ENCODE results near the gene NISCH.
A peak's percentile ranks its signal among the peaks of the same experiment; 100 is the strongest.

Gene NISCH

DNA sequence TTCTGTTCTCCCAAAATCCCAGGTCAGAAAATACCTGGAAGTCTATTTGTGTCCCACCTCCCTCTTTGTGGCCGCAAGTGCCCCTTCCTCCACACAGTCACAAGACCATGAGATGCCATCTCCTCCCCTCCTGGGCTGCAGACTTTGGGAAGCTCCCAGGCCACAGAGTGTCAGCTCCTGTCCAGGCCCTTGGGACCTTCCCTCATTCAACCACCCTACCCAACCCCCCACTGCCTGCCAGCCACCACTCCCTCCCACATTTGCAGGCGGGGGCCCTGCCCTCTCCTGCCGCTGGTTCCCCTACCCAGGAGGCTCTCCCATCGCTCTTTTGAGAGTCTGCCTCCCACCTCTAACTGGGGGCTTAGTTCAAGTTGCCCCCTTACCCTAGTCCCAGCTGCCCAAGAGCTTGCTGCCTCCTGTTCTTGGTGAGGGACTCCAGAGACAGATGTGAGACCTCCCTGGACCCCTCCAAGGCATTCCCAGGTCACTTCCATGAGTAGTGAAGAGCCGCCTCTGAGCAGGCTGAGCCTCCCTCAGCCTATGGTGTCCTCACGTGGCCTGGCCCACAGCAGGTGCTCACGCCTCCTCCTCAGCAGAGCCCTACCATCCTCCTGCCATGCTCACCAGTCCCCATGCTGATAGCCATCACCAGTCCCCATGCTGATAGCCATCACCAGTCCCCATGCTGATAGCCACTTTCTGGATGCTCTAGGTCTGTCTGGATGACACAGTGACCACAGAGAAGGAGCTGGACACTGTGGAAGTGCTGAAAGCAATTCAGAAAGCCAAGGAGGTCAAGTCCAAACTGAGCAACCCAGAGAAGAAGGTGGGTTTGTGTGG is 23.9 kb downstream of the NISCH start:
- DNase-seq (ENCODE audit: low spot score) = no peak
- in situ Hi-C loops (cut with MboI; ENCODE audit: low sequenced_read_pairs, unreplicated experiment) = no loop called here

DNA sequence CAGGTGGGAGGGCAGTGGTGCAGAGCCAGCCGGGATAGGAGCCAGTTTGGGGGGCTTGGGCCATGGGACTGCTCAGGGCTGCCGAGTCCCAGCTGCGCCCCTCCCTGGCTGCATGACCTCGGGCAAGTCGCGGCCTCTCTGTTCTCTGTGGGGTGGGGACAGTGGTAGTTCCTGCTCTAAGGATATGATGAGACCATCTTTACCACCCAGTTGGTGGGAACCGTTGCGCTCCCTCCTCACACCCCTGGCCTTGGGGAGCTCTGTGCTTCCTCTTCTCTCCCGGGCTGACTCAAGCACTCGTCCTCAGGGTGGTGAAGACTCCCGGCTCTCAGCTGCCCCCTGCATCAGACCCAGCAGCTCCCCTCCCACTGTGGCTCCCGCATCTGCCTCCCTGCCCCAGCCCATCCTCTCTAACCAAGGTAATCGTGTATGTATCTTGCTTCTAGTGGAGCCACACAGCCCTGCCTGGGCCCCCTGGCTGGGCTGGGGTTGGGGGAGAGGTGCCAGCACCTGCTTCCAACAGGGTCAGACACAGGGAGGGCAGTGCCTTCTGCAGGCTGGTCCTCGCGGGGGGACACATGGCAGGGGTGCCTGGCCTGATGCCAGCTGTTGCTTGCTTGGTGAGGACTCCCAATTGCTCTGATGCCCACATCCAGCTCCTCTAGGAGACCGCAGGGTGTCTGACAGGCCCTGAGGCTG is 24.6 kb downstream of the NISCH start:
- TF ChIP-seq, protein P1, sequence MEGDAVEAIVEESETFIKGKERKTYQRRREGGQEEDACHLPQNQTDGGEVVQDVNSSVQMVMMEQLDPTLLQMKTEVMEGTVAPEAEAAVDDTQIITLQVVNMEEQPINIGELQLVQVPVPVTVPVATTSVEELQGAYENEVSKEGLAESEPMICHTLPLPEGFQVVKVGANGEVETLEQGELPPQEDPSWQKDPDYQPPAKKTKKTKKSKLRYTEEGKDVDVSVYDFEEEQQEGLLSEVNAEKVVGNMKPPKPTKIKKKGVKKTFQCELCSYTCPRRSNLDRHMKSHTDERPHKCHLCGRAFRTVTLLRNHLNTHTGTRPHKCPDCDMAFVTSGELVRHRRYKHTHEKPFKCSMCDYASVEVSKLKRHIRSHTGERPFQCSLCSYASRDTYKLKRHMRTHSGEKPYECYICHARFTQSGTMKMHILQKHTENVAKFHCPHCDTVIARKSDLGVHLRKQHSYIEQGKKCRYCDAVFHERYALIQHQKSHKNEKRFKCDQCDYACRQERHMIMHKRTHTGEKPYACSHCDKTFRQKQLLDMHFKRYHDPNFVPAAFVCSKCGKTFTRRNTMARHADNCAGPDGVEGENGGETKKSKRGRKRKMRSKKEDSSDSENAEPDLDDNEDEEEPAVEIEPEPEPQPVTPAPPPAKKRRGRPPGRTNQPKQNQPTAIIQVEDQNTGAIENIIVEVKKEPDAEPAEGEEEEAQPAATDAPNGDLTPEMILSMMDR (IDR thresholded peaks at IDR 0.05; ENCODE audit: borderline replicate concordance, control extremely low read depth, extremely low read depth, insufficient read depth, missing control alignments) = no peak
- no peak for DNase-seq (ENCODE audit: low spot score)
- in situ Hi-C loops (cut with MboI; ENCODE audit: low sequenced_read_pairs, unreplicated experiment) = no loop called here

More for the DNA sequence above, 23.9 kb downstream of the NISCH start:
- TF ChIP-seq, protein P1 (IDR thresholded peaks at IDR 0.05; ENCODE audit: borderline replicate concordance, control extremely low read depth, extremely low read depth, insufficient read depth, missing control alignments) = no peak

GRCh38 chr3:52480768-52481715 is 25.6 kb downstream of the NISCH start:
- no peak for DNase-seq (ENCODE audit: low spot score)
- TF ChIP-seq, protein P1 (IDR thresholded peaks at IDR 0.05; ENCODE audit: borderline replicate concordance, control extremely low read depth, extremely low read depth, insufficient read depth, missing control alignments) = no peak
- in situ Hi-C loops (cut with MboI; ENCODE audit: low sequenced_read_pairs, unreplicated experiment) = no loop called here

GRCh38 chr3:52481819-52482521 is 26.6 kb downstream of the NISCH start:
- in situ Hi-C loops (cut with MboI; ENCODE audit: low sequenced_read_pairs, unreplicated experiment) = no loop called here
- DNase-seq (ENCODE audit: low spot score) = no peak
- TF ChIP-seq, protein P1 (IDR thresholded peaks at IDR 0.05; ENCODE audit: borderline replicate concordance, control extremely low read depth, extremely low read depth, insufficient read depth, missing control alignments) = peak; percentile 37

- TF ChIP-seq, protein P1 (IDR thresholded peaks at IDR 0.05; ENCODE audit: borderline replicate concordance, control extremely low read depth, extremely low read depth, insufficient read depth, missing control alignments) = no peak
- in situ Hi-C loops (cut with MboI; ENCODE audit: low sequenced_read_pairs, unreplicated experiment) = no loop called here
- DNase-seq (ENCODE audit: low spot score) = no peak
Observed at GRCh38 chr3:52483081-52483480, 27.7 kb downstream of the NISCH start.
